H9 (cell line): ENCODE measurements around the gene CCDC169. TPM values are rescaled to one million over a fixed set of nuclear protein-coding genes. Genes with fewer than 3 reads are reported as not detected.

Experiments used
- DNase-seq: peaks from one replicate; pipeline ENCODE4 v3.0.0-alpha.2; 2017
- H2AFZ ChIP-seq: one replicate; pipeline ENCODE4 v1.6.1; 2013; ENCODE audit warnings: mild to moderate bottlenecking, low read length, control low read depth, moderate library complexity
- H2AK5ac ChIP-seq: 2 replicates; pipeline ENCODE4 v1.6.1; 2013; ENCODE audit warnings: low read length, control low read depth, mixed read lengths; ENCODE audit not compliant: insufficient read length
- H2BK120ac ChIP-seq: one replicate; pipeline ENCODE4 v1.6.1; 2013; ENCODE audit warnings: low read depth, mild to moderate bottlenecking, low read length, control low read depth, inconsistent platforms; ENCODE audit not compliant: poor library complexity, severe bottlenecking
- H2BK12ac ChIP-seq: 2 replicates; pipeline ENCODE4 v1.6.1; 2013; ENCODE audit warnings: low read length, control low read depth, mixed read lengths, low read depth; ENCODE audit not compliant: insufficient read length
- H2BK15ac ChIP-seq: 2 replicates; pipeline ENCODE4 v1.6.1; 2013; ENCODE audit warnings: low read depth, low read length, control low read depth
- H2BK20ac ChIP-seq: one replicate; pipeline ENCODE4 v1.6.1; 2013; ENCODE audit warnings: low read depth, mild to moderate bottlenecking, low read length, control low read depth, inconsistent platforms; ENCODE audit not compliant: poor library complexity, severe bottlenecking
- H2BK5ac ChIP-seq: 2 replicates; pipeline ENCODE4 v1.6.1; 2013; ENCODE audit warnings: low read length, control low read depth, mixed read lengths; ENCODE audit not compliant: insufficient read length
- H3K14ac ChIP-seq: 2 replicates; pipeline ENCODE4 v1.6.1; 2013; ENCODE audit warnings: low read length, control low read depth; ENCODE audit not compliant: insufficient read depth
- H3K18ac ChIP-seq: 2 replicates; pipeline ENCODE4 v1.6.1; 2013; ENCODE audit warnings: low read depth, mild to moderate bottlenecking, mixed read lengths, low read length, control low read depth; ENCODE audit not compliant: insufficient read length
- H3K23ac ChIP-seq: 2 replicates; pipeline ENCODE4 v1.6.1; 2013; ENCODE audit warnings: low read length, control low read depth, mixed read lengths, low read depth; ENCODE audit not compliant: insufficient read length
- H3K23me2 ChIP-seq: 2 replicates; pipeline ENCODE4 v1.6.1; 2013; ENCODE audit warnings: low read depth, mild to moderate bottlenecking, mixed read lengths, low read length, control low read depth; ENCODE audit not compliant: insufficient read length, poor library complexity, severe bottlenecking
- H3K27ac ChIP-seq: 2 replicates; pipeline ENCODE4 v1.5.1; 2013; ENCODE audit warnings: low read length, control low read depth, mixed read lengths, low read depth; ENCODE audit not compliant: insufficient read length
- H3K27me3 ChIP-seq: 2 replicates; pipeline ENCODE4 v1.6.1; 2013; ENCODE audit warnings: low read length, control low read depth, inconsistent platforms; ENCODE audit not compliant: insufficient read depth
- H3K4ac ChIP-seq: 2 replicates; pipeline ENCODE4 v1.6.1; 2013; ENCODE audit warnings: low read depth, mild to moderate bottlenecking, control low read depth, inconsistent platforms, low read length, moderate library complexity
- H3K4me1 ChIP-seq: 2 replicates; pipeline ENCODE4 v1.6.1; 2013; ENCODE audit warnings: low read length, control low read depth, inconsistent platforms; ENCODE audit not compliant: insufficient read depth
- H3K4me2 ChIP-seq: 2 replicates; pipeline ENCODE4 v1.6.1; 2013; ENCODE audit warnings: low read length, control low read depth, mixed read lengths; ENCODE audit not compliant: insufficient read length, insufficient read depth
- H3K56ac ChIP-seq: 2 replicates; pipeline ENCODE4 v1.6.1; 2013; ENCODE audit warnings: low read depth, mild to moderate bottlenecking, mixed read lengths, low read length, control low read depth; ENCODE audit not compliant: insufficient read length
- H3K79me1 ChIP-seq: 2 replicates; pipeline ENCODE4 v1.6.1; 2013; ENCODE audit warnings: low read depth, mild to moderate bottlenecking, moderate library complexity, low read length, control low read depth, inconsistent platforms; ENCODE audit not compliant: insufficient read depth, poor library complexity, severe bottlenecking
- H3K79me2 ChIP-seq: 2 replicates; pipeline ENCODE4 v1.6.1; 2013; ENCODE audit warnings: low read length, control low read depth, inconsistent platforms; ENCODE audit not compliant: insufficient read depth
- H3K9ac ChIP-seq: 2 replicates; pipeline ENCODE4 v1.6.1; 2013; ENCODE audit warnings: low read length, control low read depth, mixed read lengths; ENCODE audit not compliant: insufficient read length; ENCODE audit errors: extremely low read depth
- H3K9me3 ChIP-seq: one replicate; pipeline ENCODE4 v1.6.1; 2013; ENCODE audit warnings: low read depth, low read length, inconsistent platforms; ENCODE audit not compliant: control insufficient read depth
- H3T11ph ChIP-seq: one replicate; pipeline ENCODE4 v1.6.1; 2013; ENCODE audit warnings: mild to moderate bottlenecking, low read length, control low read depth, inconsistent platforms
- H4K20me1 ChIP-seq: one replicate; pipeline ENCODE4 v1.6.1; 2013; ENCODE audit not compliant: control insufficient read depth, insufficient read length, insufficient read depth
- H4K5ac ChIP-seq: 2 replicates; pipeline ENCODE4 v1.6.1; 2013; ENCODE audit warnings: low read depth, mild to moderate bottlenecking, mixed read lengths, low read length, control low read depth; ENCODE audit not compliant: insufficient read length
- H4K8ac ChIP-seq: replicated peaks from 2 replicates; pipeline ENCODE4 v1.6.1; 2013; ENCODE audit warnings: low read length, control low read depth, mixed read lengths, low read depth; ENCODE audit not compliant: insufficient read length
- H4K91ac ChIP-seq: 2 replicates; pipeline ENCODE4 v1.6.1; 2013; ENCODE audit warnings: low read depth, mild to moderate bottlenecking, moderate library complexity, mixed read lengths, low read length, control low read depth; ENCODE audit not compliant: insufficient read length
- H3K27ac Mint-ChIP-seq, 3 experiments: 2 replicates in 2 of 3; 3 replicates in 1 of 3; pipeline ENCODE4 v1.8.0; 2020 to 2021; ENCODE audit warnings: mixed read lengths in 3 of 3, mild to moderate bottlenecking in 1 of 3, moderate library complexity in 1 of 3
- H3K27me3 Mint-ChIP-seq: 2 replicates; pipeline ENCODE4 v1.8.0; 2021; ENCODE audit warnings: low read depth, mild to moderate bottlenecking, moderate library complexity, mixed read lengths
- H3K36me3 Mint-ChIP-seq, 3 experiments: 2 replicates in 2 of 3; 3 replicates in 1 of 3; pipeline ENCODE4 v1.8.0; 2020 to 2021; ENCODE audit warnings: low read depth in 3 of 3, mixed read lengths in 3 of 3; ENCODE audit not compliant: insufficient read depth in 1 of 3
- H3K4me1 Mint-ChIP-seq, 2 experiments: 2 replicates each; pipeline ENCODE4 v1.8.0; 2020; ENCODE audit warnings: mixed read lengths in 2 of 2
- H3K4me3 Mint-ChIP-seq, 2 experiments: 2 replicates in 1 of 2; 3 replicates in 1 of 2; pipeline ENCODE4 v1.8.0; 2020 to 2021; ENCODE audit warnings: mild to moderate bottlenecking in 2 of 2, mixed read lengths in 2 of 2, moderate library complexity in 1 of 2
- H3K9me3 Mint-ChIP-seq, 2 experiments: 2 replicates in 1 of 2; 3 replicates in 1 of 2; pipeline ENCODE4 v1.8.0; 2020; ENCODE audit warnings: mild to moderate bottlenecking in 2 of 2, mixed read lengths in 2 of 2, moderate library complexity in 1 of 2
- CTCF ChIP-seq: fragments of 200-600 bp; sonication (generic); conservative IDR thresholded peaks from 3 replicates; pipeline ENCODE4 v1.8.0; 2021; ENCODE audit warnings: antibody characterized with exemption, mild to moderate bottlenecking
- WGBS: extraction: QIAGEN DNeasy Blood & Tissue Kit; methylation state at CpG from one replicate; pipeline ENCODE4 v1.1.7; 2013; ENCODE audit warnings: missing lambda C conversion rate, low lambda C conversion rate, mixed read lengths; ENCODE audit not compliant: insufficient read length; ENCODE audit errors: extremely low coverage; 5-methylcytosine and 5-hydroxymethylcytosine counted together
- total RNA-seq: library from RNA; stranded (reverse); gene quantifications from 2 replicates; pipeline ENCODE4 v1.2.1, GENCODE V29; 2021

CCDC169 gene
- total RNA-seq, 1 experiment from 2014 or later: 19.1 TPM

- Histone ChIP-seq H2BK5ac (no peak overlapping the region), H3K79me2 (no peaks in the 10 kb centered on the region), H4K8ac (no peak overlapping the region), H2BK120ac (no peak overlapping the region), H3K4me1 (no peaks in the 10 kb centered on the region), H3K27ac (no peak overlapping the region), H3K79me1 (no peaks in the 10 kb centered on the region), H2BK20ac (no peak overlapping the region), H3K4me2 (no peak overlapping the region), H3K18ac (no peak overlapping the region), H3K9me3 (no peaks in the 10 kb centered on the region), H3K23ac (no peak overlapping the region), H2BK12ac (no peak overlapping the region), H2BK15ac (no peak overlapping the region), H3T11ph (no peak overlapping the region), H2AFZ (no peak overlapping the region), H4K20me1 (no peaks in the 10 kb centered on the region), H3K9ac (no peak overlapping the region), H4K5ac (no peak overlapping the region), H3K14ac (no peak overlapping the region), H2AK5ac (no peak overlapping the region), H4K91ac (no peak overlapping the region), H3K56ac (no peak overlapping the region), H3K23me2 (no peaks in the 10 kb centered on the region), H3K4ac (no peak overlapping the region), H3K27me3 (no peaks in the 10 kb centered on the region)
- Mint-ChIP-seq H3K27ac (no peak overlapping the region), H3K9me3 (no peaks in the 10 kb centered on the region), H3K4me1 (peaks cover 6 to 10% of the 10 kb centered on the region in 2 experiments), H3K4me3 (no peak overlapping the region), H3K36me3 (no peaks in the 10 kb centered on the region), H3K27me3 (no peaks in the 10 kb centered on the region)
- WGBS: no CpG with 5 or more reads among the region's 1 CpG
- no peak for TF ChIP-seq CTCF
- DNase-seq: no peak
Measured at GRCh38 chr13:36188441-36188840, 109.2 kb downstream of the CCDC169 start.
